Measurements from ENCODE around the gene TRIM34. TPM values are rescaled to one million over a fixed set of nuclear protein-coding genes. Genes with fewer than 3 reads are reported as not detected.
"Not testable (repeated sequence)": the region's sequence is repeated elsewhere in the genome, so short reads cannot be mapped to it uniquely, and the experiment has no call there.

TRIM34 gene
- total RNA-seq, 1 experiment from 2014 or later: 0.66 TPM

DNA sequence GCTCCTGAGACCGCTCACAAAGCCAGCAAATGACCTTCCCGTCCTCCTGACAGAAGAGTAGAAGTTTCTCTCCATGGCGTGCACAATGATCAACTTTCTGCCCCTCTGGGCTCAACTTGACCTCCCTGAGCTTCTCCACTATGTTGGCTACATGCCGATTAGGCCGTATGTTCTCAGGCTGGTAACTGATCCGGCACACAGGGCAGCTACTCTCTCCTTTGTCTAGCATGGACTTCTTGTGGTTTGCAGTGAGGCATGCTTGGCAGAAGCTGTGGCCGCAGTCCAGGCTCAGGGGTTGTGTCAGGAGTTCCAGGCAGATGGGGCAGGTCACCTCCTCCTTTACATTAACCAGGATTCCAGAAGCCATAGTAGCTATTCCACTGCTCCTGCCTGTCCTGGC, 55.0 kb downstream of the TRIM34 start:
- ATAC-seq (no peak), DNase-seq (ENCODE audit: low spot score) (no peak)
- Mint-ChIP-seq H3K9me3 (peaks cover 20% of the 10 kb centered on the region), H3K27me3 (ENCODE audit: low read depth) (no peaks in the 10 kb centered on the region), H3K4me3 (no peak overlapping the region), H3K36me3 (peaks cover 60% of the 10 kb centered on the region), H3K27ac (no peak overlapping the region), H3K4me1 (peaks cover 20% of the 10 kb centered on the region)
- CTCF ChIA-PET: no interaction called here
- POLR2A ChIA-PET: no interaction called here
- TF ChIP-seq FOXK1 (CRISPR knock-in tag; IDR thresholded peaks at IDR 0.05): no peak
- TF ChIP-seq, protein P1, sequence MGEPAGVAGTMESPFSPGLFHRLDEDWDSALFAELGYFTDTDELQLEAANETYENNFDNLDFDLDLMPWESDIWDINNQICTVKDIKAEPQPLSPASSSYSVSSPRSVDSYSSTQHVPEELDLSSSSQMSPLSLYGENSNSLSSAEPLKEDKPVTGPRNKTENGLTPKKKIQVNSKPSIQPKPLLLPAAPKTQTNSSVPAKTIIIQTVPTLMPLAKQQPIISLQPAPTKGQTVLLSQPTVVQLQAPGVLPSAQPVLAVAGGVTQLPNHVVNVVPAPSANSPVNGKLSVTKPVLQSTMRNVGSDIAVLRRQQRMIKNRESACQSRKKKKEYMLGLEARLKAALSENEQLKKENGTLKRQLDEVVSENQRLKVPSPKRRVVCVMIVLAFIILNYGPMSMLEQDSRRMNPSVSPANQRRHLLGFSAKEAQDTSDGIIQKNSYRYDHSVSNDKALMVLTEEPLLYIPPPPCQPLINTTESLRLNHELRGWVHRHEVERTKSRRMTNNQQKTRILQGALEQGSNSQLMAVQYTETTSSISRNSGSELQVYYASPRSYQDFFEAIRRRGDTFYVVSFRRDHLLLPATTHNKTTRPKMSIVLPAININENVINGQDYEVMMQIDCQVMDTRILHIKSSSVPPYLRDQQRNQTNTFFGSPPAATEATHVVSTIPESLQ (CRISPR knock-in tag; IDR thresholded peaks at IDR 0.05): no peak
- no peak for TF ChIP-seq NR3C1 (CRISPR knock-in tag; conservative IDR thresholded peaks at IDR 0.05; ENCODE audit: low read depth)
- TF ChIP-seq, protein P2, sequence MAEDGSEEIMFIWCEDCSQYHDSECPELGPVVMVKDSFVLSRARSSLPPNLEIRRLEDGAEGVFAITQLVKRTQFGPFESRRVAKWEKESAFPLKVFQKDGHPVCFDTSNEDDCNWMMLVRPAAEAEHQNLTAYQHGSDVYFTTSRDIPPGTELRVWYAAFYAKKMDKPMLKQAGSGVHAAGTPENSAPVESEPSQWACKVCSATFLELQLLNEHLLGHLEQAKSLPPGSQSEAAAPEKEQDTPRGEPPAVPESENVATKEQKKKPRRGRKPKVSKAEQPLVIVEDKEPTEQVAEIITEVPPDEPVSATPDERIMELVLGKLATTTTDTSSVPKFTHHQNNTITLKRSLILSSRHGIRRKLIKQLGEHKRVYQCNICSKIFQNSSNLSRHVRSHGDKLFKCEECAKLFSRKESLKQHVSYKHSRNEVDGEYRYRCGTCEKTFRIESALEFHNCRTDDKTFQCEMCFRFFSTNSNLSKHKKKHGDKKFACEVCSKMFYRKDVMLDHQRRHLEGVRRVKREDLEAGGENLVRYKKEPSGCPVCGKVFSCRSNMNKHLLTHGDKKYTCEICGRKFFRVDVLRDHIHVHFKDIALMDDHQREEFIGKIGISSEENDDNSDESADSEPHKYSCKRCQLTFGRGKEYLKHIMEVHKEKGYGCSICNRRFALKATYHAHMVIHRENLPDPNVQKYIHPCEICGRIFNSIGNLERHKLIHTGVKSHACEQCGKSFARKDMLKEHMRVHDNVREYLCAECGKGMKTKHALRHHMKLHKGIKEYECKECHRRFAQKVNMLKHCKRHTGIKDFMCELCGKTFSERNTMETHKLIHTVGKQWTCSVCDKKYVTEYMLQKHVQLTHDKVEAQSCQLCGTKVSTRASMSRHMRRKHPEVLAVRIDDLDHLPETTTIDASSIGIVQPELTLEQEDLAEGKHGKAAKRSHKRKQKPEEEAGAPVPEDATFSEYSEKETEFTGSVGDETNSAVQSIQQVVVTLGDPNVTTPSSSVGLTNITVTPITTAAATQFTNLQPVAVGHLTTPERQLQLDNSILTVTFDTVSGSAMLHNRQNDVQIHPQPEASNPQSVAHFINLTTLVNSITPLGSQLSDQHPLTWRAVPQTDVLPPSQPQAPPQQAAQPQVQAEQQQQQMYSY (CRISPR knock-in tag; IDR thresholded peaks at IDR 0.05): no peak
- TF ChIP-seq ESRRA (CRISPR knock-in tag; IDR thresholded peaks at IDR 0.05; ENCODE audit: borderline replicate concordance): no peak
- TF ChIP-seq, protein P3, sequence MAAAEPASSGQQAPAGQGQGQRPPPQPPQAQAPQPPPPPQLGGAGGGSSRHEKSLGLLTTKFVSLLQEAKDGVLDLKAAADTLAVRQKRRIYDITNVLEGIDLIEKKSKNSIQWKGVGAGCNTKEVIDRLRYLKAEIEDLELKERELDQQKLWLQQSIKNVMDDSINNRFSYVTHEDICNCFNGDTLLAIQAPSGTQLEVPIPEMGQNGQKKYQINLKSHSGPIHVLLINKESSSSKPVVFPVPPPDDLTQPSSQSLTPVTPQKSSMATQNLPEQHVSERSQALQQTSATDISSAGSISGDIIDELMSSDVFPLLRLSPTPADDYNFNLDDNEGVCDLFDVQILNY (CRISPR knock-in tag; IDR thresholded peaks at IDR 0.05): no peak
- TF ChIP-seq, protein P4, sequence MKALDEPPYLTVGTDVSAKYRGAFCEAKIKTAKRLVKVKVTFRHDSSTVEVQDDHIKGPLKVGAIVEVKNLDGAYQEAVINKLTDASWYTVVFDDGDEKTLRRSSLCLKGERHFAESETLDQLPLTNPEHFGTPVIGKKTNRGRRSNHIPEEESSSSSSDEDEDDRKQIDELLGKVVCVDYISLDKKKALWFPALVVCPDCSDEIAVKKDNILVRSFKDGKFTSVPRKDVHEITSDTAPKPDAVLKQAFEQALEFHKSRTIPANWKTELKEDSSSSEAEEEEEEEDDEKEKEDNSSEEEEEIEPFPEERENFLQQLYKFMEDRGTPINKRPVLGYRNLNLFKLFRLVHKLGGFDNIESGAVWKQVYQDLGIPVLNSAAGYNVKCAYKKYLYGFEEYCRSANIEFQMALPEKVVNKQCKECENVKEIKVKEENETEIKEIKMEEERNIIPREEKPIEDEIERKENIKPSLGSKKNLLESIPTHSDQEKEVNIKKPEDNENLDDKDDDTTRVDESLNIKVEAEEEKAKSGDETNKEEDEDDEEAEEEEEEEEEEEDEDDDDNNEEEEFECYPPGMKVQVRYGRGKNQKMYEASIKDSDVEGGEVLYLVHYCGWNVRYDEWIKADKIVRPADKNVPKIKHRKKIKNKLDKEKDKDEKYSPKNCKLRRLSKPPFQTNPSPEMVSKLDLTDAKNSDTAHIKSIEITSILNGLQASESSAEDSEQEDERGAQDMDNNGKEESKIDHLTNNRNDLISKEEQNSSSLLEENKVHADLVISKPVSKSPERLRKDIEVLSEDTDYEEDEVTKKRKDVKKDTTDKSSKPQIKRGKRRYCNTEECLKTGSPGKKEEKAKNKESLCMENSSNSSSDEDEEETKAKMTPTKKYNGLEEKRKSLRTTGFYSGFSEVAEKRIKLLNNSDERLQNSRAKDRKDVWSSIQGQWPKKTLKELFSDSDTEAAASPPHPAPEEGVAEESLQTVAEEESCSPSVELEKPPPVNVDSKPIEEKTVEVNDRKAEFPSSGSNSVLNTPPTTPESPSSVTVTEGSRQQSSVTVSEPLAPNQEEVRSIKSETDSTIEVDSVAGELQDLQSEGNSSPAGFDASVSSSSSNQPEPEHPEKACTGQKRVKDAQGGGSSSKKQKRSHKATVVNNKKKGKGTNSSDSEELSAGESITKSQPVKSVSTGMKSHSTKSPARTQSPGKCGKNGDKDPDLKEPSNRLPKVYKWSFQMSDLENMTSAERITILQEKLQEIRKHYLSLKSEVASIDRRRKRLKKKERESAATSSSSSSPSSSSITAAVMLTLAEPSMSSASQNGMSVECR (CRISPR knock-in tag; IDR thresholded peaks at IDR 0.05; ENCODE audit: borderline replicate concordance): no peak
- no peak for TF ChIP-seq FOXJ3 (CRISPR knock-in tag; IDR thresholded peaks at IDR 0.05; ENCODE audit: borderline replicate concordance)
- TF ChIP-seq ZBTB21 (CRISPR knock-in tag; IDR thresholded peaks at IDR 0.05; ENCODE audit: borderline replicate concordance): no peak
- TF ChIP-seq HMGA2 (CRISPR knock-in tag; IDR thresholded peaks at IDR 0.05): no peak
- no peak for TF ChIP-seq RELA (CRISPR knock-in tag; IDR thresholded peaks at IDR 0.05; ENCODE audit: borderline replicate concordance)
- TF ChIP-seq, protein P5, sequence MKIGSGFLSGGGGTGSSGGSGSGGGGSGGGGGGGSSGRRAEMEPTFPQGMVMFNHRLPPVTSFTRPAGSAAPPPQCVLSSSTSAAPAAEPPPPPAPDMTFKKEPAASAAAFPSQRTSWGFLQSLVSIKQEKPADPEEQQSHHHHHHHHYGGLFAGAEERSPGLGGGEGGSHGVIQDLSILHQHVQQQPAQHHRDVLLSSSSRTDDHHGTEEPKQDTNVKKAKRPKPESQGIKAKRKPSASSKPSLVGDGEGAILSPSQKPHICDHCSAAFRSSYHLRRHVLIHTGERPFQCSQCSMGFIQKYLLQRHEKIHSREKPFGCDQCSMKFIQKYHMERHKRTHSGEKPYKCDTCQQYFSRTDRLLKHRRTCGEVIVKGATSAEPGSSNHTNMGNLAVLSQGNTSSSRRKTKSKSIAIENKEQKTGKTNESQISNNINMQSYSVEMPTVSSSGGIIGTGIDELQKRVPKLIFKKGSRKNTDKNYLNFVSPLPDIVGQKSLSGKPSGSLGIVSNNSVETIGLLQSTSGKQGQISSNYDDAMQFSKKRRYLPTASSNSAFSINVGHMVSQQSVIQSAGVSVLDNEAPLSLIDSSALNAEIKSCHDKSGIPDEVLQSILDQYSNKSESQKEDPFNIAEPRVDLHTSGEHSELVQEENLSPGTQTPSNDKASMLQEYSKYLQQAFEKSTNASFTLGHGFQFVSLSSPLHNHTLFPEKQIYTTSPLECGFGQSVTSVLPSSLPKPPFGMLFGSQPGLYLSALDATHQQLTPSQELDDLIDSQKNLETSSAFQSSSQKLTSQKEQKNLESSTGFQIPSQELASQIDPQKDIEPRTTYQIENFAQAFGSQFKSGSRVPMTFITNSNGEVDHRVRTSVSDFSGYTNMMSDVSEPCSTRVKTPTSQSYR (CRISPR knock-in tag; IDR thresholded peaks at IDR 0.05): no peak
- TF ChIP-seq, protein P6, sequence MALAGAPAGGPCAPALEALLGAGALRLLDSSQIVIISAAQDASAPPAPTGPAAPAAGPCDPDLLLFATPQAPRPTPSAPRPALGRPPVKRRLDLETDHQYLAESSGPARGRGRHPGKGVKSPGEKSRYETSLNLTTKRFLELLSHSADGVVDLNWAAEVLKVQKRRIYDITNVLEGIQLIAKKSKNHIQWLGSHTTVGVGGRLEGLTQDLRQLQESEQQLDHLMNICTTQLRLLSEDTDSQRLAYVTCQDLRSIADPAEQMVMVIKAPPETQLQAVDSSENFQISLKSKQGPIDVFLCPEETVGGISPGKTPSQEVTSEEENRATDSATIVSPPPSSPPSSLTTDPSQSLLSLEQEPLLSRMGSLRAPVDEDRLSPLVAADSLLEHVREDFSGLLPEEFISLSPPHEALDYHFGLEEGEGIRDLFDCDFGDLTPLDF (CRISPR knock-in tag; IDR thresholded peaks at IDR 0.05): no peak
- no peak for TF ChIP-seq IRF2 (CRISPR knock-in tag; IDR thresholded peaks at IDR 0.05; ENCODE audit: borderline replicate concordance, low read depth)
- TF ChIP-seq, protein P7, sequence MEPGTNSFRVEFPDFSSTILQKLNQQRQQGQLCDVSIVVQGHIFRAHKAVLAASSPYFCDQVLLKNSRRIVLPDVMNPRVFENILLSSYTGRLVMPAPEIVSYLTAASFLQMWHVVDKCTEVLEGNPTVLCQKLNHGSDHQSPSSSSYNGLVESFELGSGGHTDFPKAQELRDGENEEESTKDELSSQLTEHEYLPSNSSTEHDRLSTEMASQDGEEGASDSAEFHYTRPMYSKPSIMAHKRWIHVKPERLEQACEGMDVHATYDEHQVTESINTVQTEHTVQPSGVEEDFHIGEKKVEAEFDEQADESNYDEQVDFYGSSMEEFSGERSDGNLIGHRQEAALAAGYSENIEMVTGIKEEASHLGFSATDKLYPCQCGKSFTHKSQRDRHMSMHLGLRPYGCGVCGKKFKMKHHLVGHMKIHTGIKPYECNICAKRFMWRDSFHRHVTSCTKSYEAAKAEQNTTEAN (CRISPR knock-in tag; IDR thresholded peaks at IDR 0.05): no peak

DNA sequence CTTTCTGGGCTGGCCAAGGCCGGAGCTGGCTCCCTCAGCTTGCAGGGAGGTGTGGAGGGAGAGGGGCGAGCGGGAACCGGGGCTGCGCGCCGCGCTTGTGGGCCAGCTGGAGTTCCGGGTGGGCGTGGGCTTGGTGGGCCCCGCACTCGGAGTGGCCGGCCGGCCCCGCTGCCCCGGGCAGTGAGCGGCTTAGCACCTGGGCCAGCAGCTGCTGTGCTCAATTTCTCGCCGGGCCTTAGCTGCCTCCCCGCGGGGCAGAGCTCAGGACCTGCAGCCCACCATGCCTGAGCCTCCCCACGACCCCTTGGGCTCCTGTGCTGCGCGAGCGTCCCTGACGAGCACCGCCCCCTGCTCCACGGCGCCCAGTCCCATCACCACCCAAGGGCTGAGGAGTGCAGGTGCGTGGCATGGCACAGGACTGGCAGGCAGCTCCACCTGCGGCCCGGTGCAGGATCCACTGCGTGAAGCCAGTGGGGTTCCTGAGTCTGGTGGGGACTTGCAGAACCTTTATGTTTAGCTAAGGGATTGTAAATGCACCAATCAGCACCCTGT, 58.2 kb downstream of the TRIM34 start:
- H3K4me3 Mint-ChIP-seq; POLR2A ChIA-PET; ATAC-seq; CTCF ChIA-PET; DNase-seq (ENCODE audit: low spot score); H3K27ac Mint-ChIP-seq; H3K27me3 Mint-ChIP-seq (ENCODE audit: low read depth): not testable (repeated sequence)
- Mint-ChIP-seq H3K36me3 (peaks cover 34% of the 10 kb centered on the region), H3K4me1 (peaks cover 28% of the 10 kb centered on the region), H3K9me3 (peaks cover 18% of the 10 kb centered on the region)
